ENCODE measurements around the gene FZR1. TPM values are rescaled to one million over a fixed set of nuclear protein-coding genes. Genes with fewer than 3 reads are reported as not detected.

FZR1 gene
- total and polyA plus RNA-seq, 9 of the 15 experiments (the other 6 are each of a cell fraction or from before 2014, with no cell fraction given) = 0.18 to 48.0 (median 22.2) TPM

- peaks cover 15 to 59% of the 10 kb centered on the region in 2 experiments; a peak in 4 of 5 replicates for H3K4me1 ChIP-seq (replicated peaks in 1 of 2; ENCODE audit: control insufficient read depth in 2 of 2, insufficient read depth in 2 of 2, low read length in 2 of 2)
- no peak for ATAC-seq
- no peaks in the 10 kb centered on the region for H3K9me1 ChIP-seq (ENCODE audit: control insufficient read depth, insufficient read depth, low read length)
- 79% methylated on average over 13 of the region's 17 CpGs for WGBS (ENCODE audit: insufficient coverage, low coverage, missing lambda C conversion rate)
- no peaks in the 10 kb centered on the region for H3K9me3 ChIP-seq (replicated peaks; ENCODE audit: control insufficient read depth, insufficient read depth, low read depth, low read length)
- no peaks in the 10 kb centered on the region for H3K27me3 ChIP-seq (ENCODE audit: control insufficient read depth in 2 of 2, insufficient read depth in 2 of 2, low read length in 2 of 2)
- FAIRE-seq = no peak
- ChIA-PET CTCF (ENCODE audit: low intra/inter-chr PET ratio) (no interaction called here), POLR2A (no interaction called here)
- in situ Hi-C loops (cut with MboI) (no loop called here), intact Hi-C loops (cut with micrococcal nuclease) (no loop called here)
- H3K4me3 ChIP-seq = no peak overlapping the region
- H3K4me2 ChIP-seq (ENCODE audit: insufficient read depth, low read length) = no peak overlapping the region
- BruUV-seq (replicated peaks) = no TSS peak
- H3K36me3 ChIP-seq (ENCODE audit: control insufficient read depth, insufficient read depth, low read length) = no peaks in the 10 kb centered on the region
- H3K9ac ChIP-seq (ENCODE audit: insufficient read depth in 1 of 2, low read depth in 2 of 2, low read length in 2 of 2) = peak overlapping the region in 1 of 2 experiments; percentile 55; a peak in 1 of 4 replicates
- no peak overlapping the region for H2AFZ ChIP-seq (ENCODE audit: low read depth, low read length)
- DNase-seq (ENCODE audit: extremely low read depth in 1 of 4, low spot score in 3 of 4) = no peak
- no peaks in the 10 kb centered on the region for H4K20me1 ChIP-seq (replicated peaks; ENCODE audit: control insufficient read depth, insufficient read depth, low read length)
- H3K27ac ChIP-seq (ENCODE audit: extremely low read depth, low read depth, low read length) = no peak overlapping the region
- H3K79me2 ChIP-seq (ENCODE audit: control insufficient read depth, insufficient read depth, low read length) = no peaks in the 10 kb centered on the region
- TF ChIP-seq PHB2 (IDR thresholded peaks at IDR 0.05; ENCODE audit: low read depth) = no peak
- no peak for TF ChIP-seq ZEB2 (IDR thresholded peaks at IDR 0.05)
- TF ChIP-seq KDM1A (IDR thresholded peaks at IDR 0.05) = peak; percentile 59 to 76
- TF ChIP-seq BCOR (IDR thresholded peaks at IDR 0.05) = peak; percentile 89
- no peak for TF ChIP-seq JUN (IDR thresholded peaks at IDR 0.05; ENCODE audit: borderline replicate concordance, low read depth, low read length)
- TF ChIP-seq JUN (CRISPR knock-in tag; IDR thresholded peaks at IDR 0.05; ENCODE audit: borderline replicate concordance) = no peak
- TF ChIP-seq TCF3 (CRISPR knock-in tag; IDR thresholded peaks at IDR 0.05) = no peak
- TF ChIP-seq ZNF398 (CRISPR knock-in tag; IDR thresholded peaks at IDR 0.05) = no peak
- TF ChIP-seq RBM25 (IDR thresholded peaks at IDR 0.05; ENCODE audit: low read depth, low read length, severe bottlenecking) = peak; percentile 50
- peak; percentile 78 for TF ChIP-seq PRDM10 (IDR thresholded peaks at IDR 0.05; ENCODE audit: partially characterized antibody)
- TF ChIP-seq AFF1 (IDR thresholded peaks at IDR 0.05; ENCODE audit: low read depth in 1 of 2, partially characterized antibody in 2 of 2) = no peak
- no peak for TF ChIP-seq CBFA2T2 (conservative IDR thresholded peaks at IDR 0.05)
- no peak for TF ChIP-seq PCBP2 (IDR thresholded peaks at IDR 0.05; ENCODE audit: low read depth, low read length, poor library complexity, severe bottlenecking)
These were observed 57.8 kb downstream of the FZR1 start for GRCh38 chr19:3563709-3564524.
